ENCODE results near the gene VIPR2.

The VIPR2 gene

GRCh38 chr7:159144758-159145489 lies at the start of gene VIPR2:
VIPR2 (minus strand) TSS chr7:159144867; CDS start chr7:159144771, 96 bp downstream.
- TF ChIP-seq, protein P1, sequence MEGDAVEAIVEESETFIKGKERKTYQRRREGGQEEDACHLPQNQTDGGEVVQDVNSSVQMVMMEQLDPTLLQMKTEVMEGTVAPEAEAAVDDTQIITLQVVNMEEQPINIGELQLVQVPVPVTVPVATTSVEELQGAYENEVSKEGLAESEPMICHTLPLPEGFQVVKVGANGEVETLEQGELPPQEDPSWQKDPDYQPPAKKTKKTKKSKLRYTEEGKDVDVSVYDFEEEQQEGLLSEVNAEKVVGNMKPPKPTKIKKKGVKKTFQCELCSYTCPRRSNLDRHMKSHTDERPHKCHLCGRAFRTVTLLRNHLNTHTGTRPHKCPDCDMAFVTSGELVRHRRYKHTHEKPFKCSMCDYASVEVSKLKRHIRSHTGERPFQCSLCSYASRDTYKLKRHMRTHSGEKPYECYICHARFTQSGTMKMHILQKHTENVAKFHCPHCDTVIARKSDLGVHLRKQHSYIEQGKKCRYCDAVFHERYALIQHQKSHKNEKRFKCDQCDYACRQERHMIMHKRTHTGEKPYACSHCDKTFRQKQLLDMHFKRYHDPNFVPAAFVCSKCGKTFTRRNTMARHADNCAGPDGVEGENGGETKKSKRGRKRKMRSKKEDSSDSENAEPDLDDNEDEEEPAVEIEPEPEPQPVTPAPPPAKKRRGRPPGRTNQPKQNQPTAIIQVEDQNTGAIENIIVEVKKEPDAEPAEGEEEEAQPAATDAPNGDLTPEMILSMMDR (IDR thresholded peaks at IDR 0.05): no peak

- TF ChIP-seq, protein P1 (IDR thresholded peaks at IDR 0.05): no peak
These were observed 49.0 kb upstream of the VIPR2 start for GRCh38 chr7:159193543-159194090.

GRCh38 chr7:159192725-159193453 lies 48.2 kb upstream of the VIPR2 start:
- TF ChIP-seq, protein P1 (IDR thresholded peaks at IDR 0.05): no peak

GRCh38 chr7:159192013-159192412 lies 47.3 kb upstream of the VIPR2 start:
- TF ChIP-seq, protein P1 (IDR thresholded peaks at IDR 0.05): no peak

DNA sequence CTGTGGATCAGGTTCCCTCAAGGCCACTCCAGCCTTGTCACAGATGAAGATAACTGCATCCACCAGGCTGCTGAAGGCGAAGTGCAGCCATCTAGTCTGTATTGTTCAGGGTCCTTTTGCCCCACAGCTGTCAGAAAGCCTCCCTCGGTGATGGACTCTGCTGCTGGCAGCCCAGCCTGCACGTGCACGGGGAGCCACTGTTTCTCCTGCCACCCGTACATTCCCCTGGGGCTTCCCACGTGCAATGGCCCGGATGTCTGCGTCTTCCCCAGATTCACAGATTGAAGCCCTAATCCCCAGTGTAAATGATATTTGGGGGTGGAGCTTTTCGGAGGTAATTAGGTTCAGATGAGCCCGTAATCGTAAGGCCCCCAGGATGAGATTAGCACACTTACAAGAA lies 46.6 kb upstream of the VIPR2 start:
- TF ChIP-seq, protein P1 (IDR thresholded peaks at IDR 0.05): no peak

DNA sequence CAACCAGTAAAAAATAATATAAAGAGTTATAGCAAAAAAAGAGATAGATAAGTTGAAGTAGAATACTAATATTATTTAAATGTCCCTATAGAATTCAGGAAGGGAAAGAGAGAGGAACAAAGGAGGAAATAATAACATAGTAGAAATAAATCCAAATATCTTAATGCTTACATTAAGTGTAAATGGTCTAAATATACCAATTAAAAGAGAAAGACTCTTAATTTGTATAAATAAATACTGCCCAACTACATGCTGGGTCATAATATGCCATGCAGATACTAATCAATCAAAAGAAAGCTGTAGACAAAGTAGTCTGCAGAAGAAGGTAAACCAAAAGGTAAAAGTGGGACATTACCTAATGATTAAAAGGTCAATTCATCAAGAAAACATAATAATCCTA lies 43.3 kb upstream of the VIPR2 start:
- TF ChIP-seq, protein P1 (IDR thresholded peaks at IDR 0.05): no peak

GRCh38 chr7:159179241-159179640 lies 34.6 kb upstream of the VIPR2 start:
- TF ChIP-seq, protein P1 (IDR thresholded peaks at IDR 0.05): no peak

Data from LNCAP (cell line).